A549 (cell line): ENCODE measurements around the gene PAQR5. TPM values are rescaled to one million over a fixed set of nuclear protein-coding genes. Genes with fewer than 3 reads are reported as not detected.

Experiments
- ATAC-seq, 2 experiments: fragments of 200-7000 bp in 1 of 2; fragments of >200 bp in 1 of 2; cut with Nextera tagmentation in 1 of 2; cut with Tn5 transposase in 1 of 2; 3 replicates each; pipeline versions ENCODE4 v1.8.0 to v1.9.1; 2018 to 2020; ENCODE audit warnings: mild to moderate bottlenecking in 1 of 2, moderate library complexity in 1 of 2
- CTCF ChIA-PET: fragments of 300-600 bp; sonication (Branson Sonifier 250); formaldehyde crosslinking; extraction: SDS; loops from one replicate; lab custom pipeline; 2021; ENCODE audit warnings: antibody characterized with exemption, inconsistent platforms; lab: Yijun Ruan, JAX
- POLR2A ChIA-PET: fragments of 350-600 bp; formaldehyde crosslinking; extraction: SDS; loops from one replicate; lab custom pipeline; 2021; ENCODE audit warnings: antibody characterized with exemption, inconsistent platforms; lab: Yijun Ruan, JAX
- DNase-seq, 2 experiments: peaks; one replicate each; pipeline versions ENCODE4 v3.0.0 to v3.0.0-alpha.2; 2011 to 2016; ENCODE audit warnings: low read depth in 1 of 2, low spot score in 1 of 2
- FAIRE-seq: peaks from 2 replicates; lab custom pipeline; 2011; peaks lifted over from hg19 to GRCh38; lab: Jason Lieb, UNC
- H3K27ac ChIP-seq, 2 experiments: fragments of >200 bp; sonication (Bioruptor Twin); formaldehyde crosslinking; 3 replicates each; pipeline ENCODE4 v1.5.1; 2016 to 2017
- H3K4me1 ChIP-seq: fragments of >200 bp; sonication (Bioruptor Twin); formaldehyde crosslinking; 3 replicates; pipeline ENCODE4 v1.6.1; 2016
- H3K4me2 ChIP-seq: fragments of >200 bp; sonication (Bioruptor Twin); formaldehyde crosslinking; 3 replicates; pipeline ENCODE4 v1.6.1; 2016
- H3K4me3 ChIP-seq: fragments of >200 bp; sonication (Bioruptor Twin); formaldehyde crosslinking; 3 replicates; pipeline ENCODE4 v1.5.1; 2016
- H3K9me3 ChIP-seq: fragments of >200 bp; sonication (Bioruptor Twin); formaldehyde crosslinking; 3 replicates; pipeline ENCODE4 v1.6.1; 2016
- CBX8 ChIP-seq: fragments of 200-600 bp; sonication (generic); IDR thresholded peaks from 2 replicates; pipeline ENCODE4 v1.6.1; 2016
- CHD2 ChIP-seq: fragments of 150-350 bp; IDR thresholded peaks from 2 replicates; pipeline ENCODE4 v1.6.1; 2014; ENCODE audit warnings: low read length; ENCODE audit not compliant: partially characterized antibody
- EHMT2 ChIP-seq: fragments of 200-600 bp; sonication (generic); IDR thresholded peaks from 2 replicates; pipeline ENCODE4 v1.6.1; 2016; ENCODE audit warnings: antibody characterized with exemption, low read depth, mild to moderate bottlenecking, moderate library complexity
- ESRRA ChIP-seq: fragments of 150-350 bp; IDR thresholded peaks from 2 replicates; pipeline ENCODE4 v1.6.1; 2014; ENCODE audit warnings: mild to moderate bottlenecking, low read length, borderline replicate concordance
- FOSB ChIP-seq: fragments of 250-450 bp; sonication (Bioruptor Pico); IDR thresholded peaks from 2 replicates; pipeline ENCODE4 v1.5.0; 2020; ENCODE audit warnings: mild to moderate bottlenecking, moderate library complexity
- HDAC2 ChIP-seq: fragments of 200-600 bp; sonication (generic); IDR thresholded peaks from 2 replicates; pipeline ENCODE4 v1.6.1; 2016
- HOXB13 ChIP-seq: fragments of 250-450 bp; sonication (Bioruptor Pico); IDR thresholded peaks from 2 replicates; pipeline ENCODE4 v1.5.0; 2020; ENCODE audit warnings: low read depth, mild to moderate bottlenecking, moderate library complexity
- JUN ChIP-seq, 2 experiments: fragments of >200 bp; sonication (Bioruptor Twin); formaldehyde crosslinking; IDR thresholded peaks; 2 replicates in 1 of 2; 3 replicates in 1 of 2; pipeline ENCODE4 v1.6.1; 2016 to 2017
- JUNB ChIP-seq: fragments of >200 bp; sonication (Bioruptor Twin); formaldehyde crosslinking; IDR thresholded peaks from 2 replicates; pipeline ENCODE4 v1.6.1; 2016
- MAZ ChIP-seq: fragments of 150-350 bp; IDR thresholded peaks from 2 replicates; pipeline ENCODE4 v1.6.1; 2014; ENCODE audit warnings: antibody characterized with exemption, low read depth, low read length, borderline replicate concordance
- PHF8 ChIP-seq: fragments of 200-600 bp; sonication (generic); IDR thresholded peaks from 2 replicates; pipeline ENCODE4 v1.6.1; 2016; ENCODE audit warnings: low read depth, mild to moderate bottlenecking, antibody characterized with exemption, moderate library complexity, borderline replicate concordance
- RARB ChIP-seq: fragments of 250-450 bp; sonication (Bioruptor Pico); IDR thresholded peaks from 2 replicates; pipeline ENCODE4 v1.8.0; 2021; ENCODE audit warnings: mild to moderate bottlenecking, moderate library complexity
- SMC3 ChIP-seq: fragments of >200 bp; sonication (Bioruptor Twin); formaldehyde crosslinking; IDR thresholded peaks from 3 replicates; pipeline ENCODE4 v1.6.1; 2018; ENCODE audit warnings: inconsistent platforms
- ZC3H11A ChIP-seq: fragments of 450-650 bp; IDR thresholded peaks from 2 replicates; pipeline ENCODE4 v1.6.1; 2014; ENCODE audit warnings: antibody characterized with exemption, mild to moderate bottlenecking
- WGBS: methylation state at CpG from one replicate; pipeline ENCODE4 v1.1.6; 2017; ENCODE audit errors: missing lambda C conversion rate; 5-methylcytosine and 5-hydroxymethylcytosine counted together
- polyA plus RNA-seq, 4 experiments: library from polyadenylated mRNA; depleted of rRNA in 3 of 4; stranded (reverse); fragments of >200 nt; fragmentation: RNase III in 1 of 4; extraction: RNeasy Plus Mini Kit Qiagen cat#74134 plus additional on column Dnase treatment in 1 of 4; gene quantifications; 2 replicates in 3 of 4; 3 replicates in 1 of 4; pipeline ENCODE4 v1.2.3, GENCODE V29; 2011 to 2017
- TF ChIP-seq, protein P1 (sequence below): fragments of 450-650 bp; IDR thresholded peaks from 2 replicates; pipeline ENCODE4 v1.6.1; 2014; ENCODE audit warnings: antibody characterized with exemption
- TF ChIP-seq, protein P2 (sequence below): fragments of 150-350 bp; IDR thresholded peaks from 2 replicates; pipeline ENCODE4 v1.6.1; 2014; ENCODE audit warnings: low read depth, mild to moderate bottlenecking, low read length
- TF ChIP-seq, protein P3 (sequence below): IDR thresholded peaks from 2 replicates; pipeline ENCODE4 v1.6.1; 2012
- TF ChIP-seq, protein P4 (sequence below): IDR thresholded peaks from 2 replicates; pipeline ENCODE4 v1.6.1; 2012; ENCODE audit warnings: low read depth, borderline replicate concordance

Gene PAQR5
- polyA plus RNA-seq, 2 of the 4 experiments (the other 2 are of a cell fraction), result 104 to 114 TPM

DNA sequence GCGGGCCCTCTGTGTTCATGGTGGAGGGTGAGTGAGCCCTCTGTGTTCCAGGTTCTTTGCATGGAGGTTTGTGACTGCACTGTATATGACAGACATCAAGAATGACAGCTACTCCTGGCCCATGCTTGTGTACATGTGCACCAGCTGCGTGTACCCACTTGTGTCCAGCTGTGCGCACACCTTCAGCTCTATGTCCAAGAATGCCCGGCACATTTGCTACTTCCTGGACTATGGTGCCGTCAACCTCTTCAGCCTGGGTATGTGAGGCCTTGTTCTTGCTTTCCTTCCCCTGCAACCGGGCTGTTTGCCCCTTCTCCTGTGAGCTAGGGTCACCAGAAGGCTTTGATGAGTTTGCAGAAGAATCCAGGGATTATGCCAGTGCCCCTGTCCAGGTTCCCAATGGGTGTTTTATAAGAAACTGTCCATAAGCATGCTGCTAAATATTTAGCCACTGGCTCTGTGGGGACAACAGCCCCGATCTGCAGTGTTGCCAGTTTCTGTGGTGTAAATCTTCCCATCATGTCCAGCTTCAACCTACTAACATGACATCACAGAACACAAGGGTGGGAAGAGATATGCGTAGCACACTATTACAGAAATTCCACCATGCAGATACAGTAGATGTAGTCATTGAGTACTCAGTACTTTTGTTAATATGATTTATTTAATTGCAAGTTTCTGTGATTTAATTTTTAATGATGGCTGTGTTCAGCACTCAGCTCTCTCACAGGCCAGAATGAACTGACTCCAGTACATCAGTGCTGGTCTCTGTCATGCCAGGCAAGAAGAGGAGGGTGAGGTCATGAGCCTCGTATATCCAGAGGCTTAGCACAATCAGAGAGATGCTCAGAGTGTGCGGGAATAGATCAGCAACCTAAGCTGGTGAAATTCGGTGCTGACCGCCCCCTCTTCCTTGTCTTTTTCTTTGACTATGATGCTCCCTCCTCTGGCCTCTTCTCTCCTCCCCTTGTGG is 86.2 kb downstream of the PAQR5 start:
- peak; percentile 23 for FAIRE-seq
- peaks cover 11% of the 10 kb centered on the region for H3K4me1 ChIP-seq
- ChIA-PET CTCF (interaction anchor here (1.0 to 1.7 kb wide), 3 partner anchors 10 to 325 kb away, joined by 4 to 19 read pairs (median 4); no protein-coding TSS in a partner anchor), POLR2A (no interaction called here)
- WGBS, result 87% methylated on average over 12 of the region's 12 CpGs
- TF ChIP-seq JUN (IDR thresholded peaks at IDR 0.05) (no peak), ZC3H11A (no peak), FOSB (CRISPR knock-in tag) (no peak), SMC3 (no peak), EHMT2 (no peak), HDAC2 (no peak), JUNB (no peak), PHF8 (no peak), CHD2 (no peak)
- TF ChIP-seq, protein P1, sequence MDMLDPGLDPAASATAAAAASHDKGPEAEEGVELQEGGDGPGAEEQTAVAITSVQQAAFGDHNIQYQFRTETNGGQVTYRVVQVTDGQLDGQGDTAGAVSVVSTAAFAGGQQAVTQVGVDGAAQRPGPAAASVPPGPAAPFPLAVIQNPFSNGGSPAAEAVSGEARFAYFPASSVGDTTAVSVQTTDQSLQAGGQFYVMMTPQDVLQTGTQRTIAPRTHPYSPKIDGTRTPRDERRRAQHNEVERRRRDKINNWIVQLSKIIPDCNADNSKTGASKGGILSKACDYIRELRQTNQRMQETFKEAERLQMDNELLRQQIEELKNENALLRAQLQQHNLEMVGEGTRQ, result no peak
- no peak overlapping the region for H3K4me2 ChIP-seq
- ATAC-seq, result peak in 1 of 2 experiments; percentile 23; a peak in 2 of 6 replicates
- DNase-seq, result no peak
- H3K9me3 ChIP-seq, result no peaks in the 10 kb centered on the region
- no peak overlapping the region for H3K4me3 ChIP-seq
- no peak overlapping the region for H3K27ac ChIP-seq

DNA sequence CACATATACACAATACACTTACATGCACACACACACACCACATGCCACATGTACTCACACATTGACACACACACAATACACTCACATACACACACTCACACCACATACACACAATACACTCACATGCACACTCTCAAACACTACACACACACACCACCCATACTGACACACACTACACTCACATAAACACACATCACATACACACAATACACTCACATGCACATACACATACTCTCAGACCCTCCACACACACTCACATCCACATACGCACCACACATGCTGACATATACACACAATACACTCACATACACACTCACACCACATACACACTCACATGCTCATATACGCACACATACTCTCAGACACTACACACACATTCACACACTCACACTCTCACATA is 87.1 kb downstream of the PAQR5 start:
- Histone ChIP-seq H3K4me3 (no peak overlapping the region), H3K9me3 (no peaks in the 10 kb centered on the region), H3K4me2 (no peak overlapping the region), H3K27ac (no peak overlapping the region), H3K4me1 (peaks cover 7% of the 10 kb centered on the region)
- TF ChIP-seq CBX8, result no peak
- TF ChIP-seq, protein P2, sequence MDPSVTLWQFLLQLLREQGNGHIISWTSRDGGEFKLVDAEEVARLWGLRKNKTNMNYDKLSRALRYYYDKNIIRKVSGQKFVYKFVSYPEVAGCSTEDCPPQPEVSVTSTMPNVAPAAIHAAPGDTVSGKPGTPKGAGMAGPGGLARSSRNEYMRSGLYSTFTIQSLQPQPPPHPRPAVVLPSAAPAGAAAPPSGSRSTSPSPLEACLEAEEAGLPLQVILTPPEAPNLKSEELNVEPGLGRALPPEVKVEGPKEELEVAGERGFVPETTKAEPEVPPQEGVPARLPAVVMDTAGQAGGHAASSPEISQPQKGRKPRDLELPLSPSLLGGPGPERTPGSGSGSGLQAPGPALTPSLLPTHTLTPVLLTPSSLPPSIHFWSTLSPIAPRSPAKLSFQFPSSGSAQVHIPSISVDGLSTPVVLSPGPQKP, result no peak
- TF ChIP-seq MAZ, result no peak
- TF ChIP-seq HOXB13 (CRISPR knock-in tag), result no peak
- TF ChIP-seq, protein P3, sequence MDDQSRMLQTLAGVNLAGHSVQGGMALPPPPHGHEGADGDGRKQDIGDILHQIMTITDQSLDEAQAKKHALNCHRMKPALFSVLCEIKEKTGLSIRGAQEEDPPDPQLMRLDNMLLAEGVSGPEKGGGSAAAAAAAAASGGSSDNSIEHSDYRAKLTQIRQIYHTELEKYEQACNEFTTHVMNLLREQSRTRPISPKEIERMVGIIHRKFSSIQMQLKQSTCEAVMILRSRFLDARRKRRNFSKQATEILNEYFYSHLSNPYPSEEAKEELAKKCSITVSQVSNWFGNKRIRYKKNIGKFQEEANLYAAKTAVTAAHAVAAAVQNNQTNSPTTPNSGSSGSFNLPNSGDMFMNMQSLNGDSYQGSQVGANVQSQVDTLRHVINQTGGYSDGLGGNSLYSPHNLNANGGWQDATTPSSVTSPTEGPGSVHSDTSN, result no peak
- TF ChIP-seq ZC3H11A, result no peak
- TF ChIP-seq, protein P4, sequence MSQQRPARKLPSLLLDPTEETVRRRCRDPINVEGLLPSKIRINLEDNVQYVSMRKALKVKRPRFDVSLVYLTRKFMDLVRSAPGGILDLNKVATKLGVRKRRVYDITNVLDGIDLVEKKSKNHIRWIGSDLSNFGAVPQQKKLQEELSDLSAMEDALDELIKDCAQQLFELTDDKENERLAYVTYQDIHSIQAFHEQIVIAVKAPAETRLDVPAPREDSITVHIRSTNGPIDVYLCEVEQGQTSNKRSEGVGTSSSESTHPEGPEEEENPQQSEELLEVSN, result no peak
- TF ChIP-seq, protein P1, result no peak
- TF ChIP-seq PHF8, result no peak
- TF ChIP-seq RARB (CRISPR knock-in tag), result no peak
- TF ChIP-seq FOSB (CRISPR knock-in tag), result no peak
- no peak for TF ChIP-seq ESRRA
- ChIA-PET CTCF (interaction anchor here (1.2 to 1.7 kb wide), 2 partner anchors 9 to 326 kb away, joined by 4 to 19 read pairs; no protein-coding TSS in a partner anchor), POLR2A (no interaction called here)
- ATAC-seq (no peak), FAIRE-seq (peak; percentile 18), DNase-seq (no peak)
- whole genome bisulfite sequencing, result 99% methylated on average over 2 of the region's 2 CpGs
